GM23338 (cell line): ENCODE results near the gene GHRH.

Experiments used
- CREB1 ChIP-seq: fragments of 250-450 bp; sonication (Bioruptor Pico); IDR thresholded peaks from 2 replicates; pipeline ENCODE4 v1.5.0; 2020; ENCODE audit warnings: low read depth, mild to moderate bottlenecking, moderate library complexity
- CTCF ChIP-seq, 2 experiments: fragments of 200-600 bp in 1 of 2; sonication (generic) in 1 of 2; conservative IDR thresholded peaks; 2 replicates each; pipeline versions ENCODE4 v1.5.1 to v1.6.1; 2016 to 2017; ENCODE audit warnings: antibody characterized with exemption in 2 of 2, low read depth in 2 of 2, mild to moderate bottlenecking in 2 of 2, moderate library complexity in 1 of 2
- EZH2 ChIP-seq: fragments of 200-600 bp; sonication (generic); IDR thresholded peaks from one replicate; pipeline ENCODE4 v1.8.0; 2017; ENCODE audit warnings: antibody characterized with exemption, mild to moderate bottlenecking, low read depth; ENCODE audit not compliant: unreplicated experiment
- EZH2phosphoT487 ChIP-seq: fragments of 200-600 bp; sonication (generic); IDR thresholded peaks from one replicate; pipeline ENCODE4 v1.8.1; 2018; ENCODE audit warnings: antibody characterized with exemption; ENCODE audit not compliant: unreplicated experiment
- JUNB ChIP-seq: IDR thresholded peaks from one replicate; pipeline ENCODE4 v1.6.1; 2016; ENCODE audit warnings: antibody characterized with exemption; ENCODE audit not compliant: unreplicated experiment
- NANOG ChIP-seq: IDR thresholded peaks from 2 replicates; pipeline ENCODE4 v1.6.1; 2016; ENCODE audit warnings: antibody characterized with exemption, borderline replicate concordance
- POLR2AphosphoS5 ChIP-seq: IDR thresholded peaks from 2 replicates; pipeline ENCODE4 v1.6.1; 2016; ENCODE audit warnings: antibody characterized with exemption, low read depth
- STAT1 ChIP-seq: IDR thresholded peaks from one replicate; pipeline ENCODE4 v1.6.1; 2016; ENCODE audit warnings: antibody characterized with exemption; ENCODE audit not compliant: unreplicated experiment
- ZNF114 ChIP-seq: fragments of 250-450 bp; sonication (Bioruptor Pico); IDR thresholded peaks from 2 replicates; pipeline ENCODE4 v1.5.0; 2020; ENCODE audit warnings: mild to moderate bottlenecking, moderate library complexity
- ZNF331 ChIP-seq: fragments of 250-450 bp; sonication (Bioruptor Pico); IDR thresholded peaks from 2 replicates; pipeline ENCODE4 v1.5.0; 2020; ENCODE audit warnings: low read depth, mild to moderate bottlenecking, moderate library complexity
- TF ChIP-seq, protein P1 (sequence below): IDR thresholded peaks from one replicate; pipeline ENCODE4 v1.6.1; 2018; ENCODE audit warnings: antibody characterized with exemption; ENCODE audit not compliant: unreplicated experiment
- TF ChIP-seq, protein P2 (sequence below): IDR thresholded peaks from 2 replicates; pipeline ENCODE4 v1.6.1; 2016; ENCODE audit warnings: antibody characterized with exemption

DNA sequence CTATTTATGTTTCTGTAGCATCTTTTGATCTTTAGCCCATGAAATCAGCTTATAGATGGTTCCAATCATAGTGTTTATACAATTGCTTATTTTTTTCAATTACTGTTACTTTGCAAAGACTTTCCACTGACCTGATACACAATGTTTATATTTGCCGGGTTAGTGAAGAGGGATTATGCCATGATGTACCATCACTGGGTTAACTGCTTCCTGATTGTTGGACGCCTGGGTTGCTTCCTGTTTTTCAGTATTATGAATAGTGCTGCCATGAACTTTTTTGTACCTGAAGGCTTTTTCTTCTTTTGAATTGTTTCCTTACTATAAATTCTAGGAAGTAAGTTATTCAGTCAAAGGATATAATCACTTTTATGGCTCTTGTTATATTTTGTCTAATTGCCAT is 34.8 kb upstream of the GHRH start:
- TF ChIP-seq CTCF (conservative IDR thresholded peaks at IDR 0.05; ENCODE audit: low read depth in 2 of 2) (no peak), EZH2phosphoT487 (no peak), POLR2AphosphoS5 (no peak), EZH2 (no peak), JUNB (no peak), CREB1 (no peak), ZNF114 (CRISPR knock-in tag) (no peak), ZNF331 (CRISPR knock-in tag) (no peak), STAT1 (no peak), NANOG (no peak)
- TF ChIP-seq, protein P1, sequence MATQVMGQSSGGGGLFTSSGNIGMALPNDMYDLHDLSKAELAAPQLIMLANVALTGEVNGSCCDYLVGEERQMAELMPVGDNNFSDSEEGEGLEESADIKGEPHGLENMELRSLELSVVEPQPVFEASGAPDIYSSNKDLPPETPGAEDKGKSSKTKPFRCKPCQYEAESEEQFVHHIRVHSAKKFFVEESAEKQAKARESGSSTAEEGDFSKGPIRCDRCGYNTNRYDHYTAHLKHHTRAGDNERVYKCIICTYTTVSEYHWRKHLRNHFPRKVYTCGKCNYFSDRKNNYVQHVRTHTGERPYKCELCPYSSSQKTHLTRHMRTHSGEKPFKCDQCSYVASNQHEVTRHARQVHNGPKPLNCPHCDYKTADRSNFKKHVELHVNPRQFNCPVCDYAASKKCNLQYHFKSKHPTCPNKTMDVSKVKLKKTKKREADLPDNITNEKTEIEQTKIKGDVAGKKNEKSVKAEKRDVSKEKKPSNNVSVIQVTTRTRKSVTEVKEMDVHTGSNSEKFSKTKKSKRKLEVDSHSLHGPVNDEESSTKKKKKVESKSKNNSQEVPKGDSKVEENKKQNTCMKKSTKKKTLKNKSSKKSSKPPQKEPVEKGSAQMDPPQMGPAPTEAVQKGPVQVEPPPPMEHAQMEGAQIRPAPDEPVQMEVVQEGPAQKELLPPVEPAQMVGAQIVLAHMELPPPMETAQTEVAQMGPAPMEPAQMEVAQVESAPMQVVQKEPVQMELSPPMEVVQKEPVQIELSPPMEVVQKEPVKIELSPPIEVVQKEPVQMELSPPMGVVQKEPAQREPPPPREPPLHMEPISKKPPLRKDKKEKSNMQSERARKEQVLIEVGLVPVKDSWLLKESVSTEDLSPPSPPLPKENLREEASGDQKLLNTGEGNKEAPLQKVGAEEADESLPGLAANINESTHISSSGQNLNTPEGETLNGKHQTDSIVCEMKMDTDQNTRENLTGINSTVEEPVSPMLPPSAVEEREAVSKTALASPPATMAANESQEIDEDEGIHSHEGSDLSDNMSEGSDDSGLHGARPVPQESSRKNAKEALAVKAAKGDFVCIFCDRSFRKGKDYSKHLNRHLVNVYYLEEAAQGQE, result no peak
- TF ChIP-seq, protein P2, sequence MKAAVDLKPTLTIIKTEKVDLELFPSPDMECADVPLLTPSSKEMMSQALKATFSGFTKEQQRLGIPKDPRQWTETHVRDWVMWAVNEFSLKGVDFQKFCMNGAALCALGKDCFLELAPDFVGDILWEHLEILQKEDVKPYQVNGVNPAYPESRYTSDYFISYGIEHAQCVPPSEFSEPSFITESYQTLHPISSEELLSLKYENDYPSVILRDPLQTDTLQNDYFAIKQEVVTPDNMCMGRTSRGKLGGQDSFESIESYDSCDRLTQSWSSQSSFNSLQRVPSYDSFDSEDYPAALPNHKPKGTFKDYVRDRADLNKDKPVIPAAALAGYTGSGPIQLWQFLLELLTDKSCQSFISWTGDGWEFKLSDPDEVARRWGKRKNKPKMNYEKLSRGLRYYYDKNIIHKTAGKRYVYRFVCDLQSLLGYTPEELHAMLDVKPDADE, result no peak
